GM10248 (cell line): Measurements from ENCODE around the gene CMIP.
A peak's percentile ranks its signal among the peaks of the same experiment; 100 is the strongest.

Experiments
- CTCF ChIA-PET: fragments of 300-600 bp; sonication (Branson Sonifier 250); formaldehyde crosslinking; extraction: SDS; loops from one replicate; lab custom pipeline; 2021; ENCODE audit warnings: antibody characterized with exemption; lab: Yijun Ruan, JAX
- POLR2A ChIA-PET: fragments of 350-650 bp; sonication (Branson Sonifier 250); formaldehyde crosslinking; extraction: SDS; loops from one replicate; lab custom pipeline; 2020; ENCODE audit warnings: antibody characterized with exemption; lab: Yijun Ruan, JAX
- DNase-seq: peaks from one replicate; pipeline ENCODE4 v3.0.0; 2012; ENCODE audit errors: extremely low spot score
- TF ChIP-seq, protein P1 (sequence below): IDR thresholded peaks from 2 replicates; pipeline ENCODE4 v1.5.1; 2012; ENCODE audit warnings: mild to moderate bottlenecking, low read depth; ENCODE audit errors: extremely low read depth, missing control alignments, control extremely low read depth

CMIP gene

DNA sequence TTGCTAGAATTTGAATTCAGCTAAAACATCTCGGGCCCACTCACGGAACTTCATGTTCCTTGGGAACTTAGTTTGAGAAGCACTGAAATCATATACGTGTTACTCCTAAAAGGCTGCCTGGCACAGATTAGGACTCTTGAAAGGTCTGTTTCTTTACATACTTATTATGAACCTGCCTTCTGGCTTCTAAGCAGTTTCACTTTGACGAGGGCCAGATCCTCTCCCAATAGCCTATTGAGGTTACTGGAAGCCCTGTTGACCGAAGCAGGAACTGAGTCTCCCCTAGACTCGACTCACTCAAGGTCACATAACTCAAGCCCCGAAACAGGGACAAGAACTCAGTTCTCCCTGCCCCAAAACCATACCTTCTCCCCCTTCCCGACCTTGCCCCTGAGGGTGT is 212.6 kb downstream of the CMIP start:
- ChIA-PET CTCF (no interaction called here), POLR2A (no interaction called here)
- TF ChIP-seq, protein P1, sequence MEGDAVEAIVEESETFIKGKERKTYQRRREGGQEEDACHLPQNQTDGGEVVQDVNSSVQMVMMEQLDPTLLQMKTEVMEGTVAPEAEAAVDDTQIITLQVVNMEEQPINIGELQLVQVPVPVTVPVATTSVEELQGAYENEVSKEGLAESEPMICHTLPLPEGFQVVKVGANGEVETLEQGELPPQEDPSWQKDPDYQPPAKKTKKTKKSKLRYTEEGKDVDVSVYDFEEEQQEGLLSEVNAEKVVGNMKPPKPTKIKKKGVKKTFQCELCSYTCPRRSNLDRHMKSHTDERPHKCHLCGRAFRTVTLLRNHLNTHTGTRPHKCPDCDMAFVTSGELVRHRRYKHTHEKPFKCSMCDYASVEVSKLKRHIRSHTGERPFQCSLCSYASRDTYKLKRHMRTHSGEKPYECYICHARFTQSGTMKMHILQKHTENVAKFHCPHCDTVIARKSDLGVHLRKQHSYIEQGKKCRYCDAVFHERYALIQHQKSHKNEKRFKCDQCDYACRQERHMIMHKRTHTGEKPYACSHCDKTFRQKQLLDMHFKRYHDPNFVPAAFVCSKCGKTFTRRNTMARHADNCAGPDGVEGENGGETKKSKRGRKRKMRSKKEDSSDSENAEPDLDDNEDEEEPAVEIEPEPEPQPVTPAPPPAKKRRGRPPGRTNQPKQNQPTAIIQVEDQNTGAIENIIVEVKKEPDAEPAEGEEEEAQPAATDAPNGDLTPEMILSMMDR = no peak
- DNase-seq = peak; percentile 46

DNA sequence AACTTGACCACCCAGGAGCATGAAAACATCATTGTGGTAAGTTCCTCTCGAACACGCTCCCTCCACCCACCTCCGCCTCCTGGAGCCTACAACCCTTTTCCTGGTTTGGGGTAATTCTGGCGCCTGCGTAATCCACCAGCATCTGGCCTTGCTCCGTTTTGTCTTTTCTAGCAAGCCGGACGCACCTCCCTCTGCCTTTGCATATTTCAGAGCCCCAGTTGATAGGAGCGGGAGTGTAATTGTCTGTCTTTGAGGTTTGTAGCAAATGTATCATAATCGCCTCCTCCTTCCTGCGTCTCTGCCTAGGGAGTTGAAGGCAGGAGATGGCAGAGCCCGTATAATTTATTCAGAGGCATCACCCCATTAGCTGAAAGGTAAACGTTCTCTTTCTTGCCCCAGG is 213.2 kb downstream of the CMIP start:
- POLR2A ChIA-PET = no interaction called here
- CTCF ChIA-PET = interaction anchor here (0.8 kb wide), 1 partner anchor 66 kb away, joined by 3 read pairs; no protein-coding TSS in a partner anchor
- TF ChIP-seq, protein P1 = no peak
- no peak for DNase-seq

DNA sequence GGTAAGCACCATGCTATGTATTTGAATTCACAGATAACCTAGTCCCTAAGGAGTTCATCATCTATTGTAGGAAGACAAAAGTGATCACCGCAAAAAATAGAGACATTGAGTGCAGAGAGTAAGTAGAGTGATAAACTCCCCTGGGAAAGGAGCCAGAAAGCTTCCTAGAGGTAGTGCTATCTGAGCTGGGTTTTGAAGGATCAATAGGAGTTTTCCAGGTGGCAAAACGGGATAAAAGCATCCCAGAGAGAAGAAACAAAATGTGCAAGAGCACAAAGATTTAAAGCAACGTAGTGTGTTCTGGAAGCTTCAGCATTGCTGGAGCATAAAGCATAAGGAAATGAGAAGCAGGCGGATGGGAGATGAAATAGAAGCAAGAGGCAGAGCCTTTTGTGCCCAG is 213.8 kb downstream of the CMIP start:
- TF ChIP-seq, protein P1 = no peak
- ChIA-PET CTCF (interaction anchor here (0.8 kb wide), 1 partner anchor 65 kb away, joined by 3 read pairs; no protein-coding TSS in a partner anchor), POLR2A (no interaction called here)
- no peak for DNase-seq

DNA sequence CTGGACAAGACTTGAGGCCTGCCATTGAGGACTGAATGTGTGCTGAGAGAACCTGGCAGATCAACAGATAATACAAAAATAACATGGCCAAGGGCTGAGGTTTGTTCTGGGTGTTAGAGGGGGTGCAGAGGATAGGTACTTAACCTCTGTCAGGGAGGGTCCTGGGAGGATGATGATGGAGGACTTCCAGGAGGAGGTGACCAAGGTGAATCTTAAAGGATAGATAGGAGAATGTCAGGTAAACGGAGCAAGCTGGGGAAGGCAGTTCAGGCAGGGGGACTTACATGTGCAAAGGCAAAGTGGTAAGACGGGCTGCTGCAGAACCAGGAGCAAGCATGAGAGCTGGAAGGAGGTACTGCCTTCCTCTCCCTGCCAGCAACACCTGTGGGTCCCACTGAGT is 214.6 kb downstream of the CMIP start:
- ChIA-PET CTCF (interaction anchor here (1.0 kb wide), 1 partner anchor 177 kb away, joined by 3 read pairs; no protein-coding TSS in a partner anchor), POLR2A (no interaction called here)
- DNase-seq = no peak
- TF ChIP-seq, protein P1 = no peak

DNA sequence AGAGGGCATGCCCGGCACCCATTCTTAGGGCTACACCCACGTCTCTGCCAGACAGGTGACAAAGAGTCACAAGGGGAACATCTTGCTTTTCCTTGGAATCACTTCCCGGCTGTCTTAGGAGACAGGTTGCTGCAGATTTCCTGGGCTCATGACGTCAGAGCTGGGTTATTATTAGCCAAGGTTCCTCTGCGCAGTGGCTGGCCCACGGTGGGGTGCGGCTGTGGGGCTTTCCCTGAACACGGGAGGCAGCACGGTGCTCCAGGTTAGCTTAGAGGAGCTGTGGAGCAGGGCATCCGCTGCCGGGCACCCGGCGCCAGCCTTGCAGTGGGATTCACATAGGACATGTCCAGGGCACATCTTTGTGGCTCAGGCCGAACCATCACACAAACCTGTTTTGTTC is 216.5 kb downstream of the CMIP start:
- POLR2A ChIA-PET = no interaction called here
- TF ChIP-seq, protein P1 = no peak
- CTCF ChIA-PET = no interaction called here
- no peak for DNase-seq

DNA sequence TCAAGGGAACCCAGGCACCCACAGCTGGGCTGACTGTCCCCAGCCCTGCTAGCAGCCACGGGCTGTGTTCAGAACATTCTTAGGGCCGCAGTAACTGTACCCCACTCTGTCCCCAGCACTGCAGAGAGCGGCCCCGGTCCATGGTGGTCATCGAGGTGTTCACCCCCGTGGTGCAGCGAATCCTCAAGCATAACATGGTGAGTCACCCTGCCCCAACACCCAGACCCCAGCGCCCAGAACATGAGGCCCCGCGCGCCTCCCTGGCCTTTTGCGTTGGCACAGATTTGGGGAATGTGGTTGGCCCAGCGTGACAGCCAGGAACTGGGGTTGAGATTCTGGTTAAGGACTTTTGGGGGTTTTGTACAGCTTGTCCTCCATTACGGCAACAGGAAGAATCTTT is 219.5 kb downstream of the CMIP start:
- CTCF ChIA-PET = no interaction called here
- POLR2A ChIA-PET = no interaction called here

More for the DNA sequence above, 219.5 kb downstream of the CMIP start:
- no peak for DNase-seq
- TF ChIP-seq, protein P1 = no peak
